NCI-H2081 (cell line): Measurements from ENCODE around the gene TERT.
"Not testable (repeated sequence)": the region's sequence is repeated elsewhere in the genome, so short reads cannot be mapped to it uniquely, and the experiment has no call there.

Source experiments
- DNase-seq, 2 experiments: peaks; one replicate each; lab custom pipeline; 2025; lab: John Stamatoyannopoulos, UW

The TERT gene

GRCh38 chr5:1294206-1294834, 548 bp downstream of the TERT start:
- peak; percentile 43 to 45 for DNase-seq

DNA sequence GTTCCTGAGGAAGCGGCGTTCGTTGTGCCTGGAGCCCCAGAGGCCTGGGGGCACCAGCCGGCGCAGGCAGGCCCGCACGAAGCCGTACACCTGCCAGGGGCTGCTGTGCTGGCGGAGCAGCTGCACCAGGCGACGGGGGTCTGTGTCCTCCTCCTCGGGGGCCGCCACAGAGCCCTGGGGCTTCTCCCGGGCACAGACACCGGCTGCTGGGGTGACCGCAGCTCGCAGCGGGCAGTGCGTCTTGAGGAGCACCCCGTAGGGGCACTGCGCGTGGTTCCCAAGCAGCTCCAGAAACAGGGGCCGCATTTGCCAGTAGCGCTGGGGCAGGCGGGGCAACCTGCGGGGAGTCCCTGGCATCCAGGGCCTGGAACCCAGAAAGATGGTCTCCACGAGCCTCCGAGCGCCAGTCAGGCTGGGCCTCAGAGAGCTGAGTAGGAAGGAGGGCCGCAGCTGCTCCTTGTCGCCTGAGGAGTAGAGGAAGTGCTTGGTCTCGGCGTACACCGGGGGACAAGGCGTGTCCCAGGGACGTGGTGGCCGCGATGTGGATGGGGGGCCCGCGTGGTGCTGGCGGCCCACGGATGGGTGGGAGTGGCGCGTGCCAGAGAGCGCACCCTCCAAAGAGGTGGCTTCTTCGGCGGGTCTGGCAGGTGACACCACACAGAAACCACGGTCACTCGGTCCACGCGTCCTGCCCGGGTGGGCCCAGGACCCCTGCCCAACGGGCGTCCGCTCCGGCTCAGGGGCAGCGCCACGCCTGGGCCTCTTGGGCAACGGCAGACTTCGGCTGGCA, 1.3 kb downstream of the TERT start:
- no peak for DNase-seq

DNA sequence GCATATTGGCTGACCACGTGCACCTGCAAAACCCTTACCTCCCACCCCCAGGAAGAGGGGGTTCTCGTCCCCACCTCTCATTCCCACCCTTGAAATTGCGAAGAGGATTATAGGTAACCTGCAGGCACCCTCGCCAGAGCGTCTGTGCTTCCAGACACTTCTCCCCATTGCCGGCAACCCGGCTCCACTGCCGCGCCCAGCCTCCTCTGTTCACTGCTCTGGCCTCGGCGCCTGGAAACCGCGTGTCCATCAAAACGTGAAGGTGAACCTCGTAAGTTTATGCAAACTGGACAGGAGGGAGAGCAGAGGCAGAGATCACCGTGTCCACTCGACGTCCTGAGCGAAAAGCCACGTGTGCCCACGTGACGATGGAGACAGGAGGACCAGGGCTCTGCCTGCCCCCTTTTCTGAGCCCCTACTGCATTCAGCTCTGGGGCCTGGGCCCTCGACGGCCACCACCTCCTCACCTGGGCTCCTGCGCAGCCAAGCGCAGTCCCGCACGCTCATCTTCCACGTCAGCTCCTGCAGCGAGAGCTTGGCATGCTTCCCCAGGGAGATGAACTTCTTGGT, 1.9 kb downstream of the TERT start:
- no peak for DNase-seq

DNA sequence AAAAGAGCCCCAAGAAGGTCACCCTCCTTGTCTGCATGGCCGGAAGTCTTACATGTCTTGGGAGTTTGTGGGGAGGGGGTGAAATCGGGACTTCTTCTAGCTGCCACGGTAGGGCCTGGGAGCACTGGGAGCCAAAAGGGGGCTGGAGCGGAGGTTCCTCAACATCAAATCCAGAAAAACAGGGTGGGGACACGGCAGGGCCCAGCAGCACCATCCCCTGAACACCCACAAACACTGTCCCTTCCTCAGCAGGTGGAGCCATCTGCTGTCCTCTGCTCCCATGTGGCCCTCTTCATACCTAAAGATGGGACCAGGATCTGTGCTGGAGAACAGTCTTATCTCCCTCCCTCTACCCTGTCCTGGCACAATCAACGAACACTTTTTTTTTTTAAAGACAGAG, 2.7 kb downstream of the TERT start:
- no peak for DNase-seq

GRCh38 chr5:1291611-1292080, 3.2 kb downstream of the TERT start:
- DNase-seq: no peak

GRCh38 chr5:1290956-1291355, 3.9 kb downstream of the TERT start:
- not testable (repeated sequence) for DNase-seq

GRCh38 chr5:1289559-1289958, 5.3 kb downstream of the TERT start:
- not testable (repeated sequence) for DNase-seq

DNA sequence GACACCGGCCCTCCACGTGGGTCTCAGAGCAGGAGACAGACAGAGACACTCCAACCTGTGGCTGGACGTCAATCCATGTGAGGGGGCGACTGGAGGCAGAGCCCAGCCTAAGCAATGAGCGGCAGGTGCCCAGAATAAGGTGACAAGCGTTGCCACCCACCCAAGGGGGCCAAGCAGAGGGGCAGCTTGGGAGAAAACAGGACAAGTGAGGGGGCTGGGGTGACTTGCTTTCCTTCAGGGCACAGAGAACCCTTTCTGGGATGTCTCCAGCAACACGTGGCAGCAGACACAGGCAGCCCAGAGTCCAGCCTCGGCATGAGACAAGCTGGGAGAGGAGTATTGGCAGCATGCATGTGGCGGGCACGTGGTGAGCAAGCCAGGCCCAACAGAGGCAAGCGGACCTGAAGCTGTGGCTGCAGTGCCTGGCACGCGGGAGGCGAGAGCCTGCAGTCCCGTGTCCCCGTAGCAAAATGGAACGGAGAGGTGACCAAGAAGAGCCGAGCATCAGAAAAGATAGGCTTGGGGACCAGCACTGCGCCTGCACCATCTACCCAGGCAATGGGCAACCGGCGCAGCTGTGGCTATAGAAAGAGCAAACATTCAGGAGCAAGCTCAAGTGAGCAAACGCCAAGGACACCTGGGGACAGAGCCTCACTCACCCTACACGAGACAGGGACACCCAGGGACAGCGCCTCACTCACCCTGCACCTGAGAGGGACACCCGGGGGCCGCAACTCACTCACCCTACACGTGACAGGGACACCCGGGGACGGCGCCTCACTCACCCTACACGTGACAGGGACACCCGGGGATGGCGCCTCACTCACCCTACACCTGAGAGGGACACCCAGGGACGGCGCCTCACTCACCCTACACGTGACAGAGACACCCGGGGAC, 6.2 kb downstream of the TERT start:
- DNase-seq: no peak

- no peak for DNase-seq
Observed at GRCh38 chr5:1285883-1286291, 9.0 kb downstream of the TERT start.

DNA sequence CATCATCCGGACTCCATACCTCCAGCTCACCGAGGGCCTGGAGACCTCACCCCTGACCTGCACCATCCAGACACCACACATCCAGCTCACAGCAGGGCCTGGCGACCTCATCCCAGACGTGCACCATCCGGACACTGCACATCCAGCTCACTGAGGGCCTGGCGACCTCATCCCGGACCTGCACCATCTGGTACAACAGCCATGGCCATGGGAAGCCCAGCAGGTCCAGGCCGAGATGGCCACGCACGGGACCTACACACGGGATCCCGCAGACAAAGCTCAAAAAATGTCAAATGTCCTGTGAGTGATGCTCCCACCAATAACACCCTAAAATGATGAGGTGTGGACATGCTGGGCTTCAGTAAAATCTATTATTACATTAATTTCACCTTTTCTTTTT, 9.7 kb downstream of the TERT start:
- no peak for DNase-seq

DNA sequence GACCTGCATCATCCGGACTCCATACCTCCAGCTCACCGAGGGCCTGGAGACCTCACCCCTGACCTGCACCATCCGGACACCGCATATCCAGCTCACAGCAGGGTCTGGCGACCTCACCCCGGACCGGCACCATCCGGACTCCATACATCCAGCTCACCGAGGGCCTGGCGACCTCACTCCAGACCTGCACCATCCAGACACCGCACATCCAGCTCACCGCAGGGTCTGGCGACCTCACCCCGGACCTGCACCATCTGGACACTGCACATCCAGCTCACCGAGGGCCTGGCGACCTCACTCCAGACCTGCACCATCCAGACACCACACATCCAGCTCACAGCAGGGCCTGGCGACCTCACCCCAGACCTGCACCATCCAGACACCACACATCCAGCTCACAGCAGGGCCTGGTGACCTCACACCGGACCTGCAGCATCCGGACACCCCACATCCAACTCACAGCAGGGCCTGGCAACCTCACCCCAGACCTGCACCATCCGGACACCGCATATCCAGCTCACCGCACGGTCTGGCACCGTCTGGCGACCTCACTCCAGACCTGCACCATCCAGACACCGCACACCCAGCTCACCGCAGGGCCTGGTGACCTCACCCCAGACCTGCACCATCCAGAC, 10.4 kb downstream of the TERT start:
- DNase-seq: not testable (repeated sequence)

- DNase-seq: not testable (repeated sequence)
Observed at GRCh38 chr5:1283729-1284041, 11.2 kb downstream of the TERT start.

DNA sequence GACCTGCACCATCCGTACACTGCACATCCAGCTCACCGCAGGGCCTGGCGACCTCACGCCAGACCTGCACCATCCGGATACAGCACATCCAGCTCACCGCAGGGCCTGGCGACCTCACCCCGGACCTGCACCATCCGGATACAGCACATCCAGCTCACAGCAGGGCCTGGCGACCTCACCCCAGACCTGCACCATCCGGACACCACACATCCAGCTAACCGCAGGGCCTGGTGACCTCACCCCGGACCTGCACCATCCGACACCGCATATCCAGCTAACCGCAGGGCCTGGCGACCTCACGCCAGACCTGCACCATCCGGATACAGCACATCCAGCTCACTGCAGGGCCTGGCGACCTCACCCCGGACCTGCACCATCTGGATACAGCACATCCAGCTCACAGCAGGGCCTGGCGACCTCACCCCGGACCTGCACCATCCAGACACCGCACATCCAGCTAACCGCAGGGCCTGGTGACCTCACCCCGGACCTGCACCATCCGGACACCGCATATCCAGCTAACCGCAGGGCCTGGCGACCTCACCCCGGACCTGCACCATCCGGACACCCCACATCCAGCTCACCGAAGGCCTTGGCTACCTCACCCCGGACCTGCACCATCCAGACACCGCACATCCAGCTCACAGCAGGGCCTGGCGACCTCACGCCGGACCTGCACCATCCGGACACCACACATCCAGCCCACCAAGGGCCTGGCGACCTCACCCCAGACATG, 11.7 kb downstream of the TERT start:
- DNase-seq: not testable (repeated sequence)

- DNase-seq: no peak
Observed at GRCh38 chr5:1282131-1282992, 12.5 kb downstream of the TERT start.

GRCh38 chr5:1281038-1281882, 13.6 kb downstream of the TERT start:
- no peak for DNase-seq

- no peak for DNase-seq
Observed at GRCh38 chr5:1280177-1281037, 14.5 kb downstream of the TERT start.

- DNase-seq: no peak
Observed at GRCh38 chr5:1279443-1280151, 15.3 kb downstream of the TERT start.
